H1 (cell line): ENCODE data around the gene SRY. TPM values are rescaled to one million over a fixed set of nuclear protein-coding genes. Genes with fewer than 3 reads are reported as not detected.

Experiments used
- CTCF ChIA-PET: fragments of 300-600 bp; sonication (Branson Sonifier 250); formaldehyde crosslinking; loops from one replicate; lab custom pipeline; 2021; ENCODE audit not compliant: partially characterized antibody; lab: Charles Lee
- POLR2A ChIA-PET: fragments of 300-600 bp; sonication (Branson Sonifier 250); formaldehyde crosslinking; loops from one replicate; lab custom pipeline; 2021; ENCODE audit warnings: inconsistent platforms; ENCODE audit not compliant: partially characterized antibody; lab: Charles Lee
- DNase-seq, 2 experiments: peaks; one replicate each; pipeline versions ENCODE4 v3.0.0 to v3.0.0-alpha.2; 2010 to 2022; ENCODE audit warnings: low spot score in 2 of 2, low read depth in 1 of 2, mixed read lengths in 1 of 2
- FAIRE-seq: peaks from 2 replicates; lab custom pipeline; 2011; peaks lifted over from hg19 to GRCh38; lab: Jason Lieb, UNC
- H2AFZ ChIP-seq: 2 replicates; pipeline ENCODE4 v1.8.1; 2012; ENCODE audit warnings: low read length, inconsistent platforms
- H2AK5ac ChIP-seq: 2 replicates; pipeline ENCODE4 v1.6.1; 2013; ENCODE audit warnings: low read depth, low read length
- H2BK120ac ChIP-seq: replicated peaks from 2 replicates; pipeline ENCODE3; 2013; ENCODE audit warnings: low read depth, low read length, inconsistent platforms
- H2BK12ac ChIP-seq: 2 replicates; pipeline ENCODE4 v1.6.1; 2013; ENCODE audit warnings: low read depth, low read length
- H2BK15ac ChIP-seq: 2 replicates; pipeline ENCODE4 v1.6.1; 2013; ENCODE audit warnings: low read length
- H2BK20ac ChIP-seq: 2 replicates; pipeline ENCODE4 v1.6.1; 2013; ENCODE audit warnings: low read length
- H2BK5ac ChIP-seq: 2 replicates; pipeline ENCODE4 v1.6.1; 2013; ENCODE audit warnings: low read depth, low read length
- H3K14ac ChIP-seq: 2 replicates; pipeline ENCODE4 v1.6.1; 2013; ENCODE audit warnings: inconsistent platforms; ENCODE audit not compliant: insufficient read length
- H3K18ac ChIP-seq: 2 replicates; pipeline ENCODE4 v1.6.1; 2013; ENCODE audit warnings: low read length; ENCODE audit errors: extremely low read depth
- H3K23ac ChIP-seq: 2 replicates; pipeline ENCODE4 v1.6.1; 2013; ENCODE audit warnings: inconsistent platforms; ENCODE audit not compliant: insufficient read length
- H3K23me2 ChIP-seq: 2 replicates; pipeline ENCODE4 v1.6.1; 2013; ENCODE audit warnings: low read depth, low read length
- H3K27ac ChIP-seq: 2 replicates; pipeline ENCODE4 v1.6.1; 2011; ENCODE audit warnings: low read depth, low read length, inconsistent platforms
- H3K27me3 ChIP-seq, 4 experiments: replicated peaks in 1 of 4; 1 replicate in 1 of 4; 2 replicates in 3 of 4; pipeline versions ENCODE4 v1.6.1 to v1.8.1; 2011 to 2013; ENCODE audit warnings: low read length in 3 of 4, mild to moderate bottlenecking in 3 of 4, inconsistent platforms in 2 of 4, mixed read lengths in 2 of 4, moderate library complexity in 1 of 4; ENCODE audit not compliant: control insufficient read depth in 3 of 4, insufficient read depth in 3 of 4; ENCODE audit errors: extremely low read depth in 1 of 4
- H3K36me3 ChIP-seq, 4 experiments: 2 replicates each; pipeline versions ENCODE4 v1.6.1 to v1.8.1; 2011 to 2013; ENCODE audit warnings: mild to moderate bottlenecking in 4 of 4, low read length in 3 of 4, moderate library complexity in 2 of 4, control low read depth in 1 of 4, inconsistent platforms in 1 of 4; ENCODE audit not compliant: insufficient read depth in 4 of 4, control insufficient read depth in 2 of 4
- H3K4ac ChIP-seq: replicated peaks from 2 replicates; pipeline ENCODE3; 2013; ENCODE audit warnings: low read length, low read depth, mixed read lengths, inconsistent platforms; ENCODE audit not compliant: insufficient read length
- H3K4me1 ChIP-seq, 4 experiments: replicated peaks in 1 of 4; 1 replicate in 1 of 4; 2 replicates in 3 of 4; pipeline versions ENCODE4 v1.6.1 to v1.8.1; 2011 to 2013; ENCODE audit warnings: low read length in 3 of 4, inconsistent platforms in 2 of 4, mixed read lengths in 1 of 4; ENCODE audit not compliant: insufficient read depth in 4 of 4, control insufficient read depth in 3 of 4
- H3K4me2 ChIP-seq, 2 experiments: 2 replicates each; pipeline versions ENCODE4 v1.6.1 to v1.8.1; 2011 to 2013; ENCODE audit warnings: low read depth in 2 of 2, low read length in 2 of 2, control low read depth in 1 of 2, inconsistent platforms in 1 of 2, mild to moderate bottlenecking in 1 of 2; ENCODE audit not compliant: insufficient read depth in 1 of 2
- H3K4me3 ChIP-seq, 4 experiments: fragments of 200-600, 300-600 bp in 1 of 4; sonication (generic), shearing (Covaris generic), sonication (Bioruptor Twin) in 1 of 4; 2 replicates each; pipeline versions ENCODE4 v1.5.1 to v1.8.1; 2011 to 2016; ENCODE audit warnings: low read length in 4 of 4, low read depth in 3 of 4, control low read depth in 2 of 4, inconsistent platforms in 2 of 4, mild to moderate bottlenecking in 2 of 4, mixed read lengths in 1 of 4, moderate library complexity in 1 of 4; ENCODE audit not compliant: insufficient read depth in 2 of 4; ENCODE audit errors: extremely low read depth in 1 of 4
- H3K56ac ChIP-seq: replicated peaks from 2 replicates; pipeline ENCODE3; 2013; ENCODE audit warnings: low read depth, mild to moderate bottlenecking, mixed read lengths, low read length, inconsistent platforms; ENCODE audit not compliant: insufficient read length
- H3K79me1 ChIP-seq: 2 replicates; pipeline ENCODE4 v1.6.1; 2013; ENCODE audit warnings: low read depth, low read length, control low read depth
- H3K79me2 ChIP-seq, 2 experiments: 2 replicates each; pipeline versions ENCODE4 v1.6.1 to v1.8.1; 2012 to 2013; ENCODE audit warnings: low read length in 2 of 2, mild to moderate bottlenecking in 2 of 2, inconsistent platforms in 1 of 2; ENCODE audit not compliant: insufficient read depth in 2 of 2, control insufficient read depth in 1 of 2
- H3K9ac ChIP-seq, 4 experiments: replicated peaks in 1 of 4; 1 replicate in 1 of 4; 2 replicates in 3 of 4; pipeline versions ENCODE4 v1.6.1 to v1.8.1; 2011 to 2013; ENCODE audit warnings: low read depth in 3 of 4, low read length in 3 of 4, control low read depth in 2 of 4, mild to moderate bottlenecking in 2 of 4, moderate library complexity in 2 of 4, inconsistent platforms in 1 of 4; ENCODE audit errors: extremely low read depth in 1 of 4
- H3K9me3 ChIP-seq, 2 experiments: 2 replicates each; pipeline versions ENCODE4 v1.6.1 to v1.8.1; 2012 to 2013; ENCODE audit warnings: mild to moderate bottlenecking in 2 of 2, moderate library complexity in 2 of 2, control low read depth in 1 of 2, inconsistent platforms in 1 of 2, low read depth in 1 of 2, low read length in 1 of 2, mixed read lengths in 1 of 2; ENCODE audit not compliant: insufficient read depth in 2 of 2
- H4K20me1 ChIP-seq, 2 experiments: replicated peaks in 1 of 2; 2 replicates each; pipeline versions ENCODE3 to v1.8.1; 2011 to 2013; ENCODE audit warnings: inconsistent platforms in 2 of 2, low read length in 2 of 2, mild to moderate bottlenecking in 1 of 2; ENCODE audit not compliant: insufficient read depth in 2 of 2, control insufficient read depth in 1 of 2
- H4K5ac ChIP-seq: 2 replicates; pipeline ENCODE4 v1.6.1; 2013; ENCODE audit warnings: low read length, low read depth, mixed read lengths, inconsistent platforms; ENCODE audit not compliant: insufficient read length
- H4K8ac ChIP-seq: 2 replicates; pipeline ENCODE4 v1.8.0; 2013; ENCODE audit warnings: mild to moderate bottlenecking, moderate library complexity, low read length, inconsistent platforms; ENCODE audit not compliant: insufficient read depth; ENCODE audit errors: extremely low read depth
- H4K91ac ChIP-seq: replicated peaks from 2 replicates; pipeline ENCODE3; 2013; ENCODE audit warnings: low read length, mixed read lengths, inconsistent platforms; ENCODE audit not compliant: insufficient read length
- BACH1 ChIP-seq: IDR thresholded peaks from 2 replicates; pipeline ENCODE4 v1.6.1; 2012; ENCODE audit warnings: low read length, improper control_type of control experiment
- CEBPB ChIP-seq: IDR thresholded peaks from 2 replicates; pipeline ENCODE4 v1.6.1; 2012; ENCODE audit warnings: low read depth, low read length
- CTCF ChIP-seq, 3 experiments: IDR thresholded peaks; 1 replicate in 2 of 3; 2 replicates in 1 of 3; pipeline versions ENCODE4 v1.5.1 to v1.6.1; 2011; ENCODE audit warnings: low read length in 3 of 3, mild to moderate bottlenecking in 3 of 3, inconsistent platforms in 2 of 3, low read depth in 1 of 3, moderate library complexity in 1 of 3; ENCODE audit not compliant: insufficient read depth in 1 of 3; ENCODE audit errors: control extremely low read depth in 1 of 3
- GABPA ChIP-seq: IDR thresholded peaks from 2 replicates; pipeline ENCODE4 v1.6.1; 2011; ENCODE audit warnings: mild to moderate bottlenecking, low read length, moderate library complexity, borderline replicate concordance; ENCODE audit not compliant: insufficient read depth
- GTF2F1 ChIP-seq: IDR thresholded peaks from 2 replicates; pipeline ENCODE4 v1.6.1; 2012; ENCODE audit warnings: low read depth, low read length, improper control_type of control experiment, borderline replicate concordance
- KDM4A ChIP-seq: IDR thresholded peaks from one replicate; pipeline ENCODE4 v1.7.1; 2012; ENCODE audit warnings: low read depth, mild to moderate bottlenecking, moderate library complexity, low read length, inconsistent platforms; ENCODE audit not compliant: severe bottlenecking
- NRF1 ChIP-seq: IDR thresholded peaks from 2 replicates; pipeline ENCODE4 v1.6.1; 2011; ENCODE audit warnings: mild to moderate bottlenecking, low read depth, low read length, improper control_type of control experiment
- RNF2 ChIP-seq: fragments of 200-900, 300-1000 bp; sonication (generic); IDR thresholded peaks from 2 replicates; pipeline ENCODE4 v1.7.1; 2016; ENCODE audit warnings: borderline replicate concordance, low read depth, mild to moderate bottlenecking, antibody characterized with exemption, low read length; ENCODE audit not compliant: poor library complexity, severe bottlenecking; ENCODE audit errors: missing control alignments
- SP4 ChIP-seq: IDR thresholded peaks from 2 replicates; pipeline ENCODE4 v1.6.1; 2012; ENCODE audit warnings: low read length, inconsistent platforms
- TAF7 ChIP-seq: optimal IDR thresholded peaks from 2 replicates; pipeline ENCODE3; 2011; ENCODE audit warnings: low read depth, mild to moderate bottlenecking, inconsistent platforms, low read length, moderate library complexity, borderline replicate concordance
- TBP ChIP-seq: IDR thresholded peaks from 2 replicates; pipeline ENCODE4 v1.6.1; 2011; ENCODE audit warnings: low read depth, low read length, improper control_type of control experiment
- TCF12 ChIP-seq: IDR thresholded peaks from 2 replicates; pipeline ENCODE4 v1.6.1; 2011; ENCODE audit warnings: low read depth, mild to moderate bottlenecking, low read length
- polyA plus RNA-seq, 7 experiments: library from polyadenylated mRNA; depleted of rRNA in 3 of 7; stranded (reverse) in 5 of 7; unstranded in 2 of 7; fragments of >200 nt in 5 of 7; fragments of 200-250 nt in 2 of 7; gene quantifications; 1 replicate in 5 of 7; 2 replicates in 1 of 7; 4 replicates in 1 of 7; pipeline versions ENCODE4 v1.2.1 to v1.2.3, GENCODE V29; 2011 to 2013; ENCODE audit warnings: missing spikeins in 2 of 7, mixed read lengths in 2 of 7
- total RNA-seq: library from RNA; stranded (reverse); fragmentation: NEBNext Ultra II Directional; extraction: Animal tissue kit (Norgen Biotek cat#: 25700); gene quantifications from 2 replicates; pipeline ENCODE4 v1.2.1, GENCODE V29; 2021

SRY gene
- total and polyA plus RNA-seq, 2 of the 8 experiments (the other 6 are each of a cell fraction or from before 2014, with no cell fraction given), result 5.9 to 15.1 TPM

DNA sequence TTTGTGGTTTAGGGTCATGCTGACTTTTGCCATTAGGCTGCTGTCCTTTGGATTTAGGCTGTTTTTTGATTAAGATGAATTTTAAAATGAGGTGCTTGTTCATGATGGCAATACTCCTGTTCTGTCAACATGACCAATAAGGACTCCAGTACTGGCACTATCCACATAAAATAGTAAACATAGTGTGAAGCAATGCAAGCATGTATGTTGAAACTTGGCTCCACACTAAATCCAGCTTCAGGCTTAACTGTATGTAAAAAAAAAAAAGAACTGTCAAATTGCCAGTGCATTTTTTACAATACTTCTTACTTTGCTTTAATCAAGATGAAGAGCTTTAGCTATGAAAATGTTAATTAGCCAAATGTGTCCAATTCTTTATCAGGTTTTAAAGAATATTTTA, 47.7 kb upstream of the SRY start:
- POLR2A ChIA-PET, result no interaction called here
- Histone ChIP-seq H2AK5ac (no peak overlapping the region), H3K79me2 (no peaks in the 10 kb centered on the region)

More for the DNA sequence above, 47.7 kb upstream of the SRY start:
- no peak overlapping the region for H3K4ac ChIP-seq
- no peak overlapping the region for H2BK12ac ChIP-seq
- no peak overlapping the region for H2BK15ac ChIP-seq
- H4K8ac ChIP-seq, result no peak overlapping the region
- H3K27me3 ChIP-seq, result no peaks in the 10 kb centered on the region
- H3K27ac ChIP-seq, result no peak overlapping the region
- no peaks in the 10 kb centered on the region for H3K4me1 ChIP-seq
- H2BK120ac ChIP-seq, result no peak overlapping the region
- no peak overlapping the region for H2BK5ac ChIP-seq
- no peak overlapping the region for H4K91ac ChIP-seq
- no peak overlapping the region for H2BK20ac ChIP-seq
- H3K18ac ChIP-seq, result no peak overlapping the region
- no peaks in the 10 kb centered on the region for H3K9me3 ChIP-seq
- H2AFZ ChIP-seq, result no peak overlapping the region
- H3K9ac ChIP-seq, result no peak overlapping the region
- H3K56ac ChIP-seq, result no peak overlapping the region
- H3K4me2 ChIP-seq, result no peak overlapping the region
- no peak for TF ChIP-seq KDM4A
- no peak for TF ChIP-seq BACH1
- no peak for TF ChIP-seq CTCF (IDR thresholded peaks at IDR 0.05; ENCODE audit: control extremely low read depth in 1 of 3, insufficient read depth in 1 of 3, low read depth in 1 of 3, low read length in 3 of 3)
- no peak for TF ChIP-seq GABPA
- TF ChIP-seq SP4, result no peak
- TF ChIP-seq RNF2, result no peak
- TF ChIP-seq TBP, result no peak
- TF ChIP-seq CEBPB, result no peak
- no peak for TF ChIP-seq GTF2F1
- TF ChIP-seq TCF12, result no peak
- no peak for TF ChIP-seq TAF7
- no peak for TF ChIP-seq NRF1
- TF ChIP-seq, all 59 proteins: peak for 0
- no peak overlapping the region for H3K23ac ChIP-seq
- H3K36me3 ChIP-seq, result no peaks in the 10 kb centered on the region
- no peaks in the 10 kb centered on the region for H4K20me1 ChIP-seq
- H3K14ac ChIP-seq, result no peak overlapping the region
- H4K5ac ChIP-seq, result no peak overlapping the region
- H3K23me2 ChIP-seq, result no peaks in the 10 kb centered on the region
- H3K4me3 ChIP-seq, result no peak overlapping the region
- H3K79me1 ChIP-seq, result no peaks in the 10 kb centered on the region
- no peak for FAIRE-seq
- DNase-seq, result no peak
- CTCF ChIA-PET, result no interaction called here
